CD4-positive, CD25-positive, alpha-beta regulatory T cell (primary cell): ENCODE results near the gene SORBS2. TPM values are rescaled to one million over a fixed set of nuclear protein-coding genes. Genes with fewer than 3 reads are reported as not detected.
"Not testable (repeated sequence)": the region's sequence is repeated elsewhere in the genome, so short reads cannot be mapped to it uniquely, and the experiment has no call there.

Experiments
- ATAC-seq, 2 donors: fragments of 150-1000 bp; cut with Tn5 transposase; one replicate each; pipeline ENCODE4 v1.10.0; 2021; ENCODE audit warnings: low read depth in 2 of 2, moderate number of reproducible peaks in 2 of 2, moderate library complexity in 1 of 2
- DNase-seq, 3 donors: peaks; one replicate each; pipeline versions ENCODE4 v3.0.0 to v3.0.0-alpha.2; 2012 to 2022; ENCODE audit warnings: mixed read lengths in 1 of 3
- H3K27ac ChIP-seq: one replicate; pipeline ENCODE4 v1.7.0; 2013; ENCODE audit warnings: mild to moderate bottlenecking, low read length; ENCODE audit not compliant: insufficient read depth, poor library complexity, severe bottlenecking
- H3K27me3 ChIP-seq: one replicate; pipeline ENCODE4 v1.7.0; 2013; ENCODE audit warnings: low read length; ENCODE audit not compliant: control insufficient read depth, insufficient read depth
- H3K36me3 ChIP-seq: one replicate; pipeline ENCODE4 v1.7.0; 2013; ENCODE audit warnings: mild to moderate bottlenecking, low read length, moderate library complexity; ENCODE audit not compliant: control insufficient read depth, insufficient read depth
- H3K4me1 ChIP-seq: 2 replicates; pipeline ENCODE4 v1.7.0; 2013; ENCODE audit warnings: mild to moderate bottlenecking, low read length; ENCODE audit not compliant: insufficient read depth, control insufficient read depth, poor library complexity, severe bottlenecking
- H3K4me3 ChIP-seq: one replicate; pipeline ENCODE4 v1.7.0; 2013; ENCODE audit warnings: low read depth, mild to moderate bottlenecking, low read length, moderate library complexity
- H3K9me3 ChIP-seq, 2 experiments: 1 replicate in 1 of 2; 2 replicates in 1 of 2; pipeline ENCODE4 v1.7.0; 2013; ENCODE audit warnings: low read length in 2 of 2, mild to moderate bottlenecking in 1 of 2, moderate library complexity in 1 of 2; ENCODE audit not compliant: control insufficient read depth in 2 of 2
- H3K27ac Mint-ChIP-seq, 3 donors: one replicate each; pipeline ENCODE4 v1.8.0; 2020 to 2022; ENCODE audit warnings: mild to moderate bottlenecking in 3 of 3, mixed read lengths in 3 of 3, moderate library complexity in 2 of 3
- H3K27me3 Mint-ChIP-seq: one replicate; pipeline ENCODE4 v1.8.0; 2022; ENCODE audit warnings: mild to moderate bottlenecking, mixed read lengths
- H3K36me3 Mint-ChIP-seq: one replicate; pipeline ENCODE4 v1.8.0; 2020; ENCODE audit warnings: mixed read lengths
- H3K4me1 Mint-ChIP-seq, 4 donors: one replicate each; pipeline ENCODE4 v1.8.0; 2020 to 2022; ENCODE audit warnings: mixed read lengths in 4 of 4, mild to moderate bottlenecking in 1 of 4
- H3K4me3 Mint-ChIP-seq, 4 donors: one replicate each; pipeline ENCODE4 v1.8.0; 2020 to 2022; ENCODE audit warnings: mild to moderate bottlenecking in 4 of 4, mixed read lengths in 4 of 4, moderate library complexity in 3 of 4
- H3K9me3 Mint-ChIP-seq, 7 donors: one replicate each; pipeline ENCODE4 v1.8.0; 2020 to 2022; ENCODE audit warnings: mixed read lengths in 7 of 7, mild to moderate bottlenecking in 3 of 7, moderate library complexity in 2 of 7
- polyA plus RNA-seq, 4 donors: library from polyadenylated mRNA; unstranded; fragments of 300-500 nt; fragmentation: Illumina TruSeq; gene quantifications; one replicate each; pipeline ENCODE4 v1.2.3, GENCODE V29; 2021
- total RNA-seq: library from RNA; stranded (reverse); gene quantifications from one replicate; pipeline ENCODE4 v1.2.3, GENCODE V29; 2022

SORBS2 gene
- total and polyA plus RNA-seq, 5 donors from 2014 or later: 0.07 TPM; not detected in 4

DNA sequence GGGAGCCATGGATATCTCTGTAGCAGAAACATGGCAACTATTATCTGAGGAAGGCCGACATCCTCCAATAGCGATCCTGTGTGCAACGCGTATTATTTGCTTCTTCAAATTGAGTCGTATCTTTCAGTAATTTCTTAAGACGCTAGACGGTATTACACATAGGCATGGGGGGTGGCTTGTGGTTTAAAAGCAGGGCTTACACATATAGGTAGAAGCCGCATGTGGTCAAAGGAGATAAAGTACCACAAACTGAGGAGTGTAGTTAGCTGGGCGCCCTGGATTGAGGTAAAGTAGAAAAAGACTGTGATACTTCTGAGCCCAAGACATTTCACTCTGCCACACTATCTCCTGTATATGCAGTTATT is 94.6 kb downstream of the SORBS2 start:
- Histone ChIP-seq H3K4me1 (no peaks in the 10 kb centered on the region), H3K9me3 (no peaks in the 10 kb centered on the region), H3K27me3 (no peaks in the 10 kb centered on the region), H3K27ac (no peak overlapping the region), H3K4me3 (no peak overlapping the region), H3K36me3 (no peaks in the 10 kb centered on the region)
- H3K4me1 Mint-ChIP-seq: no peaks in the 10 kb centered on the region
- no peak overlapping the region for H3K4me3 Mint-ChIP-seq
- ATAC-seq (no peak), DNase-seq (no peak)
- no peaks in the 10 kb centered on the region for H3K27me3 Mint-ChIP-seq
- H3K36me3 Mint-ChIP-seq: no peaks in the 10 kb centered on the region
- no peak overlapping the region for H3K27ac Mint-ChIP-seq
- peaks cover 0 to 2% (median 0%) of the 10 kb centered on the region in 7 donors for H3K9me3 Mint-ChIP-seq

DNA sequence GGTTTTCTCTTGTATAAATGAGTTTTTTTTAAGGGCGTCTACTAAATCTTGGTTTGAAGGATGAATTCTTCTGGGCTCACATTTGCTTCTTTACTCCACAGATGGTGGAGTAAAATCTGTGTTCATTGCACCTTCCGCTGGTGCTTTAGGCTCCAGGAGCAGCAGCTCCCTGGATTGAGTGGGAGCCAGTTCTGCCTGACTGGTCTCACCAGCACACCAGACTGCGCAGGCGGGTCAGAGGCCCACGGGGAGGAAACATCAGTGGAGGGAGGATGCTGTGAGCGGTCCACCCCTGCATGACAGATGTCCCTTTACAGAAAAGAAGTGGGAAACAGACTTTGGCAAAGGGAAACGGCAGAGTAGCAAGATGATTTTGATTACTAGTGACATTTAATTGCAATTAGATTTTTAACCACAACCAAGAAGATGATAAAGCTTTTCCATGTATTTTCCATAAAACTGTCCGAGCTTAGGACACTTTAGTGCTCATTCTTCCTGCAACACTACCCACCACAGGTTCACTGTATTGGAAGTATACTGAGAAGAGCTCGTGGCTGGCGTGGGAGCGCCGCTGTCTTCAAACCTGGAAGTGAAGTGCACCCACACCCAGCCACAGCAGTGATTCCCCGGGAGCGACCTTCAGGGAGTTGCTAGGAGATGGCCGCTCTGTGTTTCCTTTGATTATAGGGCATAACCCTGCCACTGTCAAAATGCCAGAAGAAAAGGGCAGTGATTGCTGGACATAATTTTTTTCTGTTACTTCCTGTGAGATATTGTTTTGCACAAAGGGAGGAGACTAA is 95.2 kb downstream of the SORBS2 start:
- no peaks in the 10 kb centered on the region for H3K36me3 ChIP-seq
- H3K36me3 Mint-ChIP-seq: no peaks in the 10 kb centered on the region
- no peaks in the 10 kb centered on the region for H3K4me1 ChIP-seq
- H3K4me1 Mint-ChIP-seq: no peaks in the 10 kb centered on the region
- no peaks in the 10 kb centered on the region for H3K27me3 ChIP-seq
- H3K27ac ChIP-seq: no peak overlapping the region
- no peak overlapping the region for H3K4me3 ChIP-seq
- H3K9me3 ChIP-seq: no peaks in the 10 kb centered on the region
- no peak overlapping the region for H3K27ac Mint-ChIP-seq
- no peak overlapping the region for H3K4me3 Mint-ChIP-seq
- ATAC-seq (no peak), DNase-seq (no peak)
- H3K9me3 Mint-ChIP-seq: peaks cover 0 to 2% (median 0%) of the 10 kb centered on the region in 7 donors
- no peaks in the 10 kb centered on the region for H3K27me3 Mint-ChIP-seq

DNA sequence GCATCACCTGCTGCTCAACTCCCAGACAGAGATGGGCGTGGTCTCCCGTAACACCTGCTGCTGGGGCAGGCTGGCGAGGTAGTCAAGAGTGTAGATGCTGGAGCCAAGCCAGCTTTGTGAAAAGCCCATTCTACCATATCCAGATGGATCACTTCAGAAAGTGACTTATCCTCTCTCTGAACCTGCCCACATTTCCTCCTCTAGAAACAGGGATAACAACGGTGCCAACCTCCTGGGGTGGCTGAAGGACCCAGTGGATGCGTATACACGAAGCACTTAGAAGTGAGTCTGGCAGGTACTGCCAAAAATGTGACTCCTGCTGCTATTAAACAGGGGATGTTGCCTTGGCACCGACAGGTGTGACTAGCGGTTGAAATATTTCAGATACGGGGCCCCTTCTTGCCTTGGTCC is 95.8 kb downstream of the SORBS2 start:
- Histone ChIP-seq H3K36me3 (no peaks in the 10 kb centered on the region), H3K4me3 (no peak overlapping the region), H3K27ac (no peak overlapping the region), H3K4me1 (no peaks in the 10 kb centered on the region), H3K9me3 (no peaks in the 10 kb centered on the region), H3K27me3 (no peaks in the 10 kb centered on the region)
- Mint-ChIP-seq H3K4me1 (no peaks in the 10 kb centered on the region), H3K4me3 (no peak overlapping the region), H3K36me3 (no peaks in the 10 kb centered on the region), H3K27ac (no peak overlapping the region), H3K27me3 (no peaks in the 10 kb centered on the region), H3K9me3 (peaks cover 0 to 2% (median 0%) of the 10 kb centered on the region in 7 donors)
- ATAC-seq: no peak
- no peak for DNase-seq

DNA sequence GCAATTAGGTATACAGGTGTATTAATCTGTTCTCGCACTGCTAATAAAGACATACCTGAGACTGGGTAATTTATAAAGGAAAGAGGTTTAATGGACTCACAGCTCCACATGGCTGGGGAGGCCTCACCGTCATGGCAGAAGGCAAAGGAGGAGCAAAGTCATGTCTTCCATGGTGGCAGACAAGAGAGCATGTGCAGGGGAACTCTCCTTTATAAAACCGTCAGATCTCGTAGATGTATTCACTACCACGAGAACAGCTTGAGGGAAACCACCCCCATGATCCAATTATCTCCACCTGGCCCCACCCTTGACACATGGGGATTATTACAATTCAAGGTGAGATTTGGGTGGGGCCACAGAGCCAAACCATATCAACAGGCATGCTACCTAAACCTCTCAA is 97.5 kb downstream of the SORBS2 start:
- ATAC-seq, H3K9me3 ChIP-seq, DNase-seq, H3K27ac ChIP-seq, H3K36me3 Mint-ChIP-seq, H3K27me3 ChIP-seq, H3K4me3 ChIP-seq, H3K4me1 Mint-ChIP-seq, H3K27ac Mint-ChIP-seq, H3K36me3 ChIP-seq, H3K9me3 Mint-ChIP-seq, H3K4me1 ChIP-seq, H3K4me3 Mint-ChIP-seq, H3K27me3 Mint-ChIP-seq: not testable (repeated sequence)

DNA sequence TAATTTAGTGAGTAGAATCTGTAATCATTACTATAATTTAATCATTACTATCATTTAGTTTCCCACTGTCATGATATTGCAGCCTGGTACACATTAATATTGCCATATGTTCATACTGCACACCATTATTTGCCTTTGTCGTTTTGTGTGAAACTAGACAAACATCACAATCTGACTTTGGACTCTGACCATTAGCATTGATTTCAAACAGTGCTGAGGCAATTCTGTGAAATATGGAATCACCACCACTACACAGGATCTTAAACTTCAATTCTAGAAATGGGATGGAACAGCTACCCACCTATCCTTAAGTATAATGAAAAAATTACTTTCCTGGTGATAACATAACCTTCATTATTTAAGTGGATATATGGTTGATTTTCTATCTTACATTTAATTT is 98.3 kb downstream of the SORBS2 start:
- H3K4me1 ChIP-seq: no peaks in the 10 kb centered on the region
- no peaks in the 10 kb centered on the region for H3K27me3 ChIP-seq
- H3K27me3 Mint-ChIP-seq: no peaks in the 10 kb centered on the region
- H3K36me3 ChIP-seq: no peaks in the 10 kb centered on the region
- H3K4me3 Mint-ChIP-seq: no peak overlapping the region
- DNase-seq (no peak), ATAC-seq (no peak)
- no peak overlapping the region for H3K4me3 ChIP-seq
- H3K27ac ChIP-seq: no peak overlapping the region
- no peaks in the 10 kb centered on the region for H3K4me1 Mint-ChIP-seq
- no peaks in the 10 kb centered on the region for H3K9me3 ChIP-seq
- no peak overlapping the region for H3K27ac Mint-ChIP-seq
- H3K36me3 Mint-ChIP-seq: no peaks in the 10 kb centered on the region
- H3K9me3 Mint-ChIP-seq: peaks cover 0 to 4% (median 0%) of the 10 kb centered on the region in 7 donors

DNA sequence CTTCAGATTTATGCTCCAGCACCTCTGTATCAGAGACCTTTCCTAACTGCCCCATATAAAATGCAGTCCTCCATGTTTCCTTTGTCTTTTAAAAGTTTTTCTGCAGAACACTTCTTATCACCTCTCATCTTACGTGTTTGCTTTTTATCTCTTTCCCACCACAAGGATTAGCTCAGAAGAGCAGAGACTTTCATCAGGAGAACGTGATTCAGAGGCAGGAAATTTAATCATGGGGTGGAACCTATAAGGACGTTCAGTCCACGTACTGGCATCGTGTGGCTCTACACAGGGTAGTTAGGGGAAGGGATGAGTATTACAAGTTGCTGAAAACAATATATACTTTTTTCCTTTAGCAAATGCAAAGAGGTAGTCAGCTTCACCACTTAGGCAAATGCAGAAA is 98.7 kb downstream of the SORBS2 start:
- peaks cover 0 to 4% (median 0%) of the 10 kb centered on the region in 7 donors for H3K9me3 Mint-ChIP-seq
- no peaks in the 10 kb centered on the region for H3K4me1 Mint-ChIP-seq
- Histone ChIP-seq H3K4me3 (no peak overlapping the region), H3K36me3 (no peaks in the 10 kb centered on the region), H3K9me3 (no peaks in the 10 kb centered on the region), H3K27me3 (no peaks in the 10 kb centered on the region), H3K27ac (no peak overlapping the region), H3K4me1 (no peaks in the 10 kb centered on the region)
- H3K4me3 Mint-ChIP-seq: no peak overlapping the region
- H3K27me3 Mint-ChIP-seq: no peaks in the 10 kb centered on the region
- DNase-seq: no peak
- H3K27ac Mint-ChIP-seq: no peak overlapping the region
- no peak for ATAC-seq
- H3K36me3 Mint-ChIP-seq: no peaks in the 10 kb centered on the region

DNA sequence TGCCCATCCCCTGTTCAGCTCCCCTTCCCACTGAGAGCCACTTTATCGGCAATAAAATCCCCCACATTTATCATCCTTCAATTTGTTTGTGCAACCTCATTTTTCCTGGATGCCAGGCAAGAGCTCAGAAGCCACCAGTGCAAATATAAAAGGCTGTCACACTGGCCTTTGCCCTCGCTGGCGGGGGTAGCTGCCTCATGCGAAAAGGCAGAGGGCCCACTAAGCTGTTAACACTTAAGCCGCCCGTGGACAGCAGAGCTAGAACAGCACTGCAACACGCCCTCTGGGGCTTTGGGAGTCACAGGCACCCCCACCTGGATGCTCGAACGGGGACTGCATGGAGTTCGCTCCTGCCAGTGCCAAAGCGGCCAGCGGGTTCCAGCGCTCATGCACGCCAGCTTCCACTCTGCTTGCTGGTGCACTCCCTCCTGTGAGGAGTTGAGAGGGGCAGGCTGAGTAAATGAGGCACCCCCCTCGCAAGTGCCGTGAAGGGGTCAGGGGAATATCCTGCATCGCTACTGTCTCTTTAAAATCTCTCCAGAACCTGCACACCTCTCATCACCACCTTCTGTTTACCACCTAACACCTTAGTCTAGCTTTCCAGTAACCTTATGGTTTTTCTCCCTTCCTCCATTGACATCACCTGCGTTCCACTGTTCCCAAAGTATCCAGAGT is 99.5 kb downstream of the SORBS2 start:
- DNase-seq (no peak), ATAC-seq (no peak)
- Histone ChIP-seq H3K4me1 (no peaks in the 10 kb centered on the region), H3K9me3 (no peaks in the 10 kb centered on the region), H3K27me3 (no peaks in the 10 kb centered on the region), H3K4me3 (no peak overlapping the region), H3K36me3 (no peaks in the 10 kb centered on the region), H3K27ac (no peak overlapping the region)
- Mint-ChIP-seq H3K4me1 (no peaks in the 10 kb centered on the region), H3K36me3 (no peaks in the 10 kb centered on the region), H3K27me3 (no peaks in the 10 kb centered on the region), H3K9me3 (peaks cover 0 to 4% (median 0%) of the 10 kb centered on the region in 7 donors), H3K27ac (no peak overlapping the region), H3K4me3 (no peak overlapping the region)

DNA sequence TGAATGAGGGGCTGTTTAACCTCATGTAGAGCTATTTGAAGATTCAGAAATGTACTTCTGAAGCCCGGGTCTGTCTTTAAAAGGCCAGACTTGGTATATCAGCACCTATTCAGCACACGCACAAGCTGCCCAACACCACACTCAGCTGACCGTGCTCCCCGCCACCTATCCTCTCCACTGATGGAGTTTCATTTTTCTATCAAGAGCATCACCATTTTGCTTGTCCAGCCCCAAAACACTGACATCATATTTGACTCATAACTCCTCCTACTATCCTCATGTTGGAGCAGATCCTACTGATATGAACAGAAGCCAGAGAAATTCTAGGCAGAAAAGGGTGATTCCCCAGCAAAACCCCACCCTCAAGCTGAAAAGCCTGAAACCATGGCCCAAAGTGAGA is 100.3 kb downstream of the SORBS2 start:
- Histone ChIP-seq H3K27ac (no peak overlapping the region), H3K9me3 (no peaks in the 10 kb centered on the region), H3K36me3 (no peaks in the 10 kb centered on the region), H3K27me3 (no peaks in the 10 kb centered on the region), H3K4me1 (no peaks in the 10 kb centered on the region), H3K4me3 (no peak overlapping the region)
- Mint-ChIP-seq H3K4me3 (no peak overlapping the region), H3K27ac (no peak overlapping the region), H3K36me3 (no peaks in the 10 kb centered on the region), H3K27me3 (no peaks in the 10 kb centered on the region), H3K9me3 (peaks cover 0 to 4% (median 0%) of the 10 kb centered on the region in 7 donors), H3K4me1 (no peaks in the 10 kb centered on the region)
- ATAC-seq (no peak), DNase-seq (no peak)
